ES-I3 (cell line): ENCODE results near the gene TNFRSF14.
"Not testable (repeated sequence)": the region's sequence is repeated elsewhere in the genome, so short reads cannot be mapped to it uniquely, and the experiment has no call there.

Experiments
- H3K36me3 ChIP-seq: 2 replicates; pipeline ENCODE4 v1.6.1; 2013; ENCODE audit warnings: mild to moderate bottlenecking, low read length, control low read depth, moderate library complexity; ENCODE audit not compliant: insufficient read depth
- H3K4me1 ChIP-seq: 2 replicates; pipeline ENCODE4 v1.6.1; 2013; ENCODE audit warnings: mild to moderate bottlenecking, control low read depth, low read length; ENCODE audit not compliant: insufficient read depth
- H3K9ac ChIP-seq: 2 replicates; pipeline ENCODE4 v1.6.1; 2013; ENCODE audit warnings: low read depth, mild to moderate bottlenecking, low read length, moderate library complexity
- H3K9me3 ChIP-seq: 2 replicates; pipeline ENCODE4 v1.6.1; 2013; ENCODE audit warnings: mild to moderate bottlenecking, low read length, moderate library complexity; ENCODE audit not compliant: control insufficient read depth, insufficient read depth

The TNFRSF14 gene

DNA sequence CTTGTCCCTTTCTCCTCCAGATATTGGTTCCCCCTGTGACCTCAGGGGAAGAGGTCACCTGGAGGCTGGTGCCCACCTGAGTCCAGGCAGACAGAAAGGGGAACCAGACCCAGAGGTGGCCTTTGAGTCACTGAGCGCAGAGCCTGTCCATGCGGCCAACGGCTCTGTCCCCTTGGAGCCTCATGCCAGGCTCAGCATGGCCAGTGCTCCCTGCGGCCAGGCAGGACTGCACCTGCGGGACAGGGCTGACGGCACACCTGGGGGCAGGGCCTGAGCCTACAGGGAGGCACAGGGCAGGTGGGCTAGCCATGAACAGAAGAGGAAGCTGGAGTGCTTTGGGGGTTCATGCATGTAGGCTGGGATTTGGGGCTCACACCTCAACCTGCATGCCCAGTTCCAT lies 2.7 kb downstream of the TNFRSF14 start:
- H3K4me1 ChIP-seq, result peaks cover 4% of the 10 kb centered on the region; the same call in 1 of the 2 replicates
- H3K9ac ChIP-seq, result no peak overlapping the region
- H3K36me3 ChIP-seq, result no peaks in the 10 kb centered on the region
- H3K9me3 ChIP-seq, result no peaks in the 10 kb centered on the region

DNA sequence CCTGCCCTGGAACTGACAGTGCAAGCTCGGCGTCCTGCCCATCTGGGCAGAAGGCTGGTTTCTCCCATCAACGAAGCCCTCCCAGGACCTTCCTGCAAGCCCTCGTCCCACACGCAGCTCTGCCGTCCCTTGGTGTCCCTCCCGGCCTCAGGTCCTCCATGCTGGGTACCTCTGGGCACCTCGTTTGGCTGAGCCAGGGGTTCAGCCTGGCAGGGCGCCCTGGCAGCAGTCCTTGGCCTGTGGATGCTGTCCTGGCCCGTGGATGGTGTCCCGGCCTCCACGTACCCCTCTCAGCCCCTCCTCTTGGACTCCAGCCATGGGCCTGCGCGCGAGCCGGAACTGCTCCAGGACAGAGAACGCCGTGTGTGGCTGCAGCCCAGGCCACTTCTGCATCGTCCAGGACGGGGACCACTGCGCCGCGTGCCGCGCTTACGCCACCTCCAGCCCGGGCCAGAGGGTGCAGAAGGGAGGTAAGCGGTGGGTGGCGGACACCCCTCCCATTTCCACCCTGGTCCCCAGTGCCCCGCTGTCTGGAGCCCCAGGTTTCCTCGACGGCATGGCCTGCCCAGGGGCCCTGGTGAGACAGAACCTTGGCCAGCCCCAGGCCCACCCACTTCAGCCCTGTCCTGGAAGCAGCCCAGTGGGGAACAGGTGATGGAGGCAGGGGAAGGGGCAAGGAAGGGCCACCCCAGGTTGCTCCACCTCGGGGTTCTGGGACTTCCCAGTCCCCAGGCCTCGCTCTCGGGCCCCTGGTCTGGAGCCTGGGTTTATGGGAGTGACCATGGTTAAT lies 3.5 kb downstream of the TNFRSF14 start:
- Histone ChIP-seq H3K9ac (no peak overlapping the region), H3K9me3 (no peaks in the 10 kb centered on the region), H3K4me1 (peaks cover 4% of the 10 kb centered on the region; the same call in 1 of the 2 replicates), H3K36me3 (no peaks in the 10 kb centered on the region)

DNA sequence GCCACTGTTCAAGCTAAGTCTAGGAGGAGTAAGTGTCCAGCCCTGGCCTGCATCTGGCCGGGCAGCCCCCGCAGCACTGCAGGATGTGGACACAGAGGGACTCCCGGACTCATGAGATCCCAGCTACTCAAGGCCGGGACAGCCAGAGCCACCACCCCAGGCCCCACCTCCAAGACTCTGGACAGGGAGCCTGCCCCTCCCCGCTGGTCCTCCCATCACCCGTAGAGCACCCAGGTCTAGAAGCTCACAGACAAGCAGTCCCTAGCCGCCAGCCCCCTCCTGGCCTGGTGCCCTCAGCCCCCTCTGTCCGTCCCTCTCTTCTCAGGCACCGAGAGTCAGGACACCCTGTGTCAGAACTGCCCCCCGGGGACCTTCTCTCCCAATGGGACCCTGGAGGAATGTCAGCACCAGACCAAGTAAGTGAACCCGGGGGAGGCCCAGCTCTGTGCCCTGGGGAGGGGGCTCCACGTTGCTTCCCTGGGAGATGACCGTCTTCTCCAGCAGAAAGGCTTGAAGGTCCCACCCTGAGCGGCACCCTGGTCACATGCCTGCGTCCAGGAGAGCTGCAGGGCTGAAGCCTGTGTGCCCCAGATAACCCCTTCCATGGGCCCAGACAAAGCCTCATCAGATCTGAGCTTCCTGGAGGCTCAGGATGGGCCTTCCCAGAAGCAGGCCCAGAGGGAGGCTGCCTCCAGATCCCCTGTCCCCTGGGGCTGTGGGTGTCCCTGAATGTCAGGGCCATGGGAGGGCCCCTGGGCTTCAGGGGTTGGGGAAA lies 4.3 kb downstream of the TNFRSF14 start:
- H3K9ac ChIP-seq, result no peak overlapping the region

DNA sequence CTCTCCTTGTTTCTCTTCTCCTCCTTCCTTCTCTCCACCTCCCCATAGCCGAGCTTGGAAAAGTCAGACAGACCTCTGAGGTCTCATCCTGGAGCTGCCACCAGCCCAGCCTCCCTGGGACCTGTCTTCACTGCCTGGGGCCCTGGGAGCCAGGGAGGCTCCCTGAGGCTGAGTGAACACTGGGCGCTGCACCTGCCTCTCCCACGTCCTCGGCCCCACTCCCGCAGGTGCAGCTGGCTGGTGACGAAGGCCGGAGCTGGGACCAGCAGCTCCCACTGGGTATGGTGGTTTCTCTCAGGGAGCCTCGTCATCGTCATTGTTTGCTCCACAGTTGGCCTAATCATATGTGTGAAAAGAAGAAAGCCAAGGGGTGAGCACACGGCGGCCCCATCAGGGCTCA lies 5.3 kb downstream of the TNFRSF14 start:
- Histone ChIP-seq H3K36me3 (no peaks in the 10 kb centered on the region), H3K9ac (no peak overlapping the region), H3K4me1 (no peaks in the 10 kb centered on the region; the same call in 1 of the 2 replicates), H3K9me3 (no peaks in the 10 kb centered on the region)

More for the DNA sequence above, 4.3 kb downstream of the TNFRSF14 start:
- peaks cover 4% of the 10 kb centered on the region; the same call in 1 of the 2 replicates for H3K4me1 ChIP-seq
- no peaks in the 10 kb centered on the region for H3K9me3 ChIP-seq
- no peaks in the 10 kb centered on the region for H3K36me3 ChIP-seq

DNA sequence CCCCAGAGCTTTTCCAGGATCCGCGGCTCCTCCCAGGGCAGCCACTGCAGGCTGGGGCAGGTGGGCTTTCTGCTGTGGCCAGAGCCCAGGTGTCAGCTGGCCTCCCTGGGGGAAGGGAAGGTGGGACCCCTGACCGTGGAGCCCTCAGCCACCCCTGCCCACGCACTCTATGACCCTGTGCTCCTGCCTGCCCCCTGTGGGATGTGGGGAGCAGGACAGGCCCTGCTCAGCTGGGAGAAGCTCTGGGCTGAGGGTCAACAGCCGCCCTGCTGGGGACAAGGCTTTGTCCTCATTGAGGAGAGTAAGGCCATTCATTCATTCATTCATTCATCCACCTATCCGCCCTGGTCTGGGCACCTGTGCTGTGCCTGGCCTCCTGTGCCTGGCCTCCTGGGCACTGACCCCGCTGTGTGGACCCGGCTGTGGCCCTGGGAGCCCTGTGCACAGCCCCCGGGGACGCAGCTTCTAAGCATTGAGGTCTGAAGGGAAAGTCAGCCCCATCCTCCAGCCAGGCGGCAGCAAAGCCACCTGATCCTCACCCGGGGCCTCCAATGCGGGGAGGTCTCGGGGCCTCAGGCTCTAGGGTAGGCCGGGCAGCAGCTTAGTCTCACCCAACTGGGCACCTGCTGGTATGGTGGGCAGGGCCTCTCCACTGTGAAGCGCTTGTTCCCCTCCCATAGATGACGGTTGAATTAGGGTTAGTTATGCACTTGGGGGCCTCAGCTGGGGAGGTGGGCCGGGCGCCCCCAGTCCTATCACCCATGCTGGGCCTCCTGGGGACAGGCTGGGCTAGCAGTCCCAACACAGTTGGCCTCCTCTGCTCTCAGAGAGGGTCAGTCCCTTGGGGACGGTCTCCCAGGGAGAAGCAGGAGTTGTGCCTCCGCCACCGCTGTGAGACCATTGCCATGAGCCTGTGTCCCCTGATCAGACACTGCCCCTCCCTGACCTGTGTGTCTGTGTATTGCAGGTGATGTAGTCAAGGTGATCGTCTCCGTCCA lies 6.0 kb downstream of the TNFRSF14 start:
- Histone ChIP-seq H3K9me3 (no peaks in the 10 kb centered on the region), H3K9ac (no peak overlapping the region), H3K4me1 (no peaks in the 10 kb centered on the region), H3K36me3 (no peaks in the 10 kb centered on the region)

DNA sequence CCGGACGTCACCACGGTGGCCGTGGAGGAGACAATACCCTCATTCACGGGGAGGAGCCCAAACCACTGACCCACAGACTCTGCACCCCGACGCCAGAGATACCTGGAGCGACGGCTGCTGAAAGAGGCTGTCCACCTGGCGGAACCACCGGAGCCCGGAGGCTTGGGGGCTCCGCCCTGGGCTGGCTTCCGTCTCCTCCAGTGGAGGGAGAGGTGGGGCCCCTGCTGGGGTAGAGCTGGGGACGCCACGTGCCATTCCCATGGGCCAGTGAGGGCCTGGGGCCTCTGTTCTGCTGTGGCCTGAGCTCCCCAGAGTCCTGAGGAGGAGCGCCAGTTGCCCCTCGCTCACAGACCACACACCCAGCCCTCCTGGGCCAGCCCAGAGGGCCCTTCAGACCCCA lies 7.0 kb downstream of the TNFRSF14 start:
- Histone ChIP-seq H3K36me3 (no peaks in the 10 kb centered on the region), H3K9ac (no peak overlapping the region)

DNA sequence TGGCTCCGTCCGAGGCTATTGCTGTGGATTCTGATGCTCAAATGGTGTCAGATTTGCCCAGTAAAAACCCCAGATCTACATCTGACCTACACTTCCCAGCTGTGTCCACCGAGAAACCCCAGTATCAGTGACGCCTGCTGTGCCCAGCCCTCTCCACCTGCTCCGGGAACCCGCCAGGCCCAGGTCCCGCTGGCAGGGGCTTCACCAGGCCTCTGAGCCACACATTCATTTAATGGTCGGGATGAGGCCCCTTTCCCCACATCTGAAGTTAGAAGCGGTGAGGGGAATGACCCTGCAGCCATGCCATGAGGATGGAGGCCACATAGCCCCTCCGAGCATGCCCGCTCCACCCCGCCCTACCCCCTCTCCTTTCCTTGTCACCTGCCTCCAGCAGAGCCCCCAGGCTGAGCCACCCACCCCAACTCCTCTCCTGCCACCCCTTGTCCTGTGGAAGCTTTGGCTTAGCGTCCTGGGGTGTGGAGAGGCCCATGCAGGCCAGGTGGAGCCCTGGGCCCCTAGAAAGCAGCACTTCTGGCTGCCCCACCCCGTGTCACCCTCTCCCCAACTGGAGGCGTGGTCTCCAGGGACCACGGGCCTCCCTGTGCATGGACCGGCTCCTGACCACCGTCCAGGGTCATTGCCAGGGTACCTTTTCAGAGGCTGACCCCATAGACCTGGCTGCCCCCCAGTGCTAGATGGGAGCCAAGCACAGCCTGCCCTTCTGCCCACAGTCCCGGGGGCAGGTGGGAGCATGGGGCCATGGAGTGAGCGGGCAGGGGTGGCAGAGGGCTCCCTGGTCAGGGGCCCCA lies 8.0 kb downstream of the TNFRSF14 start:
- H3K4me1 ChIP-seq, result no peaks in the 10 kb centered on the region
- H3K36me3 ChIP-seq, result no peaks in the 10 kb centered on the region
- no peak overlapping the region for H3K9ac ChIP-seq
- H3K9me3 ChIP-seq, result no peaks in the 10 kb centered on the region

More for the DNA sequence above, 7.0 kb downstream of the TNFRSF14 start:
- H3K4me1 ChIP-seq, result no peaks in the 10 kb centered on the region
- no peaks in the 10 kb centered on the region for H3K9me3 ChIP-seq

DNA sequence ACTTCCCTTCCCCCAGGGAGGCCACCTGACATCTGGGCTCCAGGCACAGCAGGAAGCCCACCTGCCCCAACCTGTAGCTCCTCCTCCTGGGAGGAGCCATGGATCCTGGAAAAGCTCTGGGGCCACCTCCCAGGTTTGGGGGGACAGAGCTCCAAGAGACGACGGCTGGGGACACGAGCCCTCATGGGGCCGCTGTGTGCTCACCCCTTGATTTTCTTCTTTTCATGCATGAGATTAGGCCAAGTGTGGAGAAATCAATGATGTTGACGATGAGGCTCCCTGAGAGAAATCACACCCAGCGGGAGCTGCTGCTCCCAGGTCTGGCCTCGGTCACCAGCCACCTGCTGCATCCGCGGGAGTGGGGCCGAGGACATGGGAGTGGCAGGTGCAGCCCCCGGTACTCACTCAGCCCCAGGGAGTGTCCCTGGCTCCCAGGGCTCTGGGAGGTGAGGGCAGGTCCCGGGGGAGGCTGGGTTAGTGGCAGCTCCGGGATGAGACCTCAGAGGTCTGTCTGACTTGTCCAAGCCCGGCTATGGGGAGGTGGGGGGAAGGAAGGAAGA lies 8.7 kb downstream of the TNFRSF14 start:
- H3K36me3 ChIP-seq, result no peaks in the 10 kb centered on the region
- H3K4me1 ChIP-seq, result no peaks in the 10 kb centered on the region
- no peak overlapping the region for H3K9ac ChIP-seq
- H3K9me3 ChIP-seq, result no peaks in the 10 kb centered on the region

DNA sequence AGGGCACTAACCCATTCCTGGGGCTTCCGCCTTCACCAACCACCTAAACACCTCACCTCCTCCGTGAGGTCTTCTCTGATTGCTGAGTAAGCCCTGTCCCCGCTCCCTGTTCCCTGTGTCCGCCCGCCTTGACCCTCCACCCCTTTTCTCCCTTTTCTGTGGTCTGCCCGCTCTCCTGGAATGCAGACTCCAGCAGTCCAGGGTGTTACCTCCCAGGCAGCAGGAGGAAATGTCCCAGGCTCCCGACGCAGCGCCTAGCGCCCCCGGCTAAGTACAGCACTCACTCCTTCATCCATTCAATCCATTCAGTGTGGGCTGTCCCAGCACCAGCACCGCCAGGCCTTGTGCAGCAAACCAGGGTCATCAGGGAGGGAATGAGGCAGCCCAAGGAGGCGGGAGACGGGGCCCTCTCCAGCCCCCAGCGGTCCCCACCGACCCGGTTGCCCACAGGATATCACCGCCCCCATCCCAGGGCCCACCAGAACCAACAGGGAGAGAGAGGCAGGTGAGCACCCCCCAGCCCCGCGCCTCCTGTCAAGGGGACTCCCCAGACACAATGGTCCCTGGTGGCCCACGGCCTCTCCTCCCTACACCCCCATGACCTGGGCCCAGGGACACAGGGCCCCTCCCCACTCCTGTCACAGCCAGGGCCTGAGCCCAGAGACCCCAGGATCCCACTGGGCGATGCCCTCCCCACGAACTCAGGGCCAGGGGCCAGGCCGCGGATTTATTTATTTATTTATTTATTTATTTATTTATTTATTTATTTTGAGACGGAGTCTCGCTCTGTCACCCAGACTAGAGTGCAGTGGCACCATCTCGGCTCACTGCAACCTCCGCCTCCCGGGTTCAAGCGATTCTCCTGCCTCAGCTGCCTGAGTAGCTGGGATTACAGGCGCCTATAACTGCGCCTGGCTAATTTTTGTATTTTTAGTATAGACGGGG lies 10.2 kb downstream of the TNFRSF14 start:
- H3K9me3 ChIP-seq, result no peaks in the 10 kb centered on the region
- H3K36me3 ChIP-seq, result no peaks in the 10 kb centered on the region
- H3K4me1 ChIP-seq, result no peaks in the 10 kb centered on the region
- no peak overlapping the region for H3K9ac ChIP-seq

DNA sequence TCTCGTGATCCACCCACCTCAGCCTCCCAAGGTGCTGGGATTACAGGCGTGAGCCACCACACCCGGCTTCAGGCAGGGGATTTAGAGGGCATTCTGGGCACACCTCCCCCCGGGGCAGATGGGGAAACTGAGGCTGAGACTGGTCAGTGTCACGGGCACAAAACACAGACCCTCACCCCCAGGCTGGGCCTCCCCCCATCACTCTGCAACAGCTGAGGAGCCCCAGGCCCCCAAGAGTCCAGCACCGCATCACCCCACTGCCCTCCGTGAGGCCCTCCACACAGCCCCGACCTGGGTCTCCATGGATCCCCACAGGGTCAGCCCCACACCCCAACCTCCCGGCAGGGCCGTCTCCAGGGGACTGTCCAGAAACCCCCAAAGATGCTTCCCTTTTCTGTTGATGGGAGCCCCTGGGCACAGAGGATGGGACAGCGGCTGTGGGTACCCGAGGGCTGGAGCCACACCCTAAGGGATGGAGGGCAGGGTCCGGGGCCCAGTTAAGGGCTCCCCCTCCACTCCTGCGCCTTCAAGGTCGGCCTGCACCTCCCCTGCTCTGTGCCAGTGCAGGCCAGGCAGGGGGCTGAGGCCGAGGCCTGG lies 11.0 kb downstream of the TNFRSF14 start:
- Histone ChIP-seq H3K36me3 (no peaks in the 10 kb centered on the region), H3K9ac (no peak overlapping the region), H3K4me1 (no peaks in the 10 kb centered on the region), H3K9me3 (no peaks in the 10 kb centered on the region)

DNA sequence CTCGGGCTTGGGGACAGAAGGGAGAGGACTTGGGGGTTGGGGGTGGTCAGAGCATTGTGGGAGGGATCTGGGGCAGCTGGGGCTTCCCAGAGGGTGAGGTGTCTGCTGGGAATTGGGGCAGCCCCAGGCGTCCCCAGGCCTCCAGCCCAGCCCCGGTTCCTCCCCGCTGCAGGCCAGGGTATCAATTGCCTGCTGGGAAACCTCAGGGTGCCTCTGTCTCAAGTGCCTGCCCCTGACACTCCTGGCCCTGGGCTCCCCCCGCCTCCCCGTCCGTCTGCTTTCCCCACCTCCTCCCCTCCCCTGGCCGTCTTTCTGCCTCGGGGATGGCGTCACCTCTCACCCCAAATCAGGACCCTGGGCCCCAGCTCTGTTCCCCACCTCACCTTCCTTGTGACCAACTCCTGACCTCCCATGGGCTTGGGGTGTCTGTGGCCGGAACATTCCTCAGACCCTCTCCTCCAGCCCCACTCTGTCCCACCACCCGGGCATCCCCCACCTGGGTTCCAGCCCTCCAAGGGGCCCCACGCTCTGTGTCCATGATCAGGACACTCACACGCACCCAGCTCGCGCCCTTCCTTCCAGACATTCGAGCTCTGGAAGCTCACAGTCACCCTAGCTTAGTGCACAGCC lies 12.1 kb downstream of the TNFRSF14 start:
- not testable (repeated sequence) for H3K36me3 ChIP-seq, H3K4me1 ChIP-seq, H3K9me3 ChIP-seq, H3K9ac ChIP-seq

DNA sequence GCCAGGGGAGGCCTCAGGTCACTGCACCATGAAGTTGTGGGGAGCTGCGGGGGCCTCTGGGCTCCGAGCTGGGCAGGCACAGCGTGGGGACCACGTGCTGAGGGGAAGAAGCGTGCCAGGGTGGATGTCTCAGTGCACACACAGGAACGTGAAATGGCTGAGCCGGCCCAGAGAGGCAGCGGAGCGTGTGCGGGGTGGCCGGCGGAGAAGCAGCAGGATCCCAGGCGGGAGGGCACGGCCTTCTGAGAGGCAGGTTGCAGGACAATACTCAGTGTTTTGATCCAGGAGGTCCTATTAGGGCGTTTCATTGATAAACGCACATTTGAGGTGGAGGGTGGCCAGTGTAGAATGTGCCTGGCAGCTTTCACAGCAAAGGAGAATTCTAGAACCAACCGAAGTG lies 12.9 kb downstream of the TNFRSF14 start:
- Histone ChIP-seq H3K4me1 (no peaks in the 10 kb centered on the region), H3K9me3 (peaks cover 4% of the 10 kb centered on the region; the same call in 1 of the 2 replicates), H3K36me3 (no peaks in the 10 kb centered on the region), H3K9ac (no peak overlapping the region)
